Thyroid gland (tissue), 4 donors: ENCODE measurements around the gene ZNF563.

Experiments
- POLR2A ChIP-seq, 2 donors: fragments of 450-650 bp; IDR thresholded peaks; one replicate each; pipeline ENCODE4 v1.6.1; 2017; ENCODE audit warnings: antibody characterized with exemption in 2 of 2, mild to moderate bottlenecking in 2 of 2, moderate library complexity in 1 of 2
- TF ChIP-seq, protein P1 (sequence below), 6 experiments: fragments of 200-600 bp in 3 of 6; fragments of 450-650 bp in 3 of 6; sonication (generic) in 3 of 6; IDR thresholded peaks; one replicate each; pipeline ENCODE4 v1.5.1; 2016 to 2019; ENCODE audit warnings: antibody characterized with exemption in 6 of 6, mild to moderate bottlenecking in 2 of 6, inconsistent platforms in 1 of 6, moderate library complexity in 1 of 6

DNA sequence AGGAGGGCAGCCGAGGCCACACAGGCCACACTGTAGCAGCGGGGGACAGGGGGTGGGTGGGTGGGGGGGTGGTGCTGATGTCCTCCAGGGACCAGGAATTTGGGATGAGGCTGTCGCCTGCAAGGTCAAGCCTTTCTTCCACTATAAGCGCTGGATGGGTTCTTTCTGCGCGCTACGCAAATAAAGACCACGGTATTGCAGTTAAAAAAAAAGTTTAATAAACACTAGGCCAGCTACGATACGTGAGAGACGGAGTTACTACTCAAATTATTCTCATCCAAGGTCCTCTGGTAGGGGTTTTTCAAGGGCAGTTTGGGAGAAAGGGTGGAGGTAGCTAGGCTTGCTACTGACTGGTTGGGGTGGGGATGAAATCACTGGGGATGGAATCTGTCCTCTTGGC is 38.2 kb downstream of the ZNF563 start:
- no peak for TF ChIP-seq POLR2A (IDR thresholded peaks at IDR 0.05)
- TF ChIP-seq, protein P1, sequence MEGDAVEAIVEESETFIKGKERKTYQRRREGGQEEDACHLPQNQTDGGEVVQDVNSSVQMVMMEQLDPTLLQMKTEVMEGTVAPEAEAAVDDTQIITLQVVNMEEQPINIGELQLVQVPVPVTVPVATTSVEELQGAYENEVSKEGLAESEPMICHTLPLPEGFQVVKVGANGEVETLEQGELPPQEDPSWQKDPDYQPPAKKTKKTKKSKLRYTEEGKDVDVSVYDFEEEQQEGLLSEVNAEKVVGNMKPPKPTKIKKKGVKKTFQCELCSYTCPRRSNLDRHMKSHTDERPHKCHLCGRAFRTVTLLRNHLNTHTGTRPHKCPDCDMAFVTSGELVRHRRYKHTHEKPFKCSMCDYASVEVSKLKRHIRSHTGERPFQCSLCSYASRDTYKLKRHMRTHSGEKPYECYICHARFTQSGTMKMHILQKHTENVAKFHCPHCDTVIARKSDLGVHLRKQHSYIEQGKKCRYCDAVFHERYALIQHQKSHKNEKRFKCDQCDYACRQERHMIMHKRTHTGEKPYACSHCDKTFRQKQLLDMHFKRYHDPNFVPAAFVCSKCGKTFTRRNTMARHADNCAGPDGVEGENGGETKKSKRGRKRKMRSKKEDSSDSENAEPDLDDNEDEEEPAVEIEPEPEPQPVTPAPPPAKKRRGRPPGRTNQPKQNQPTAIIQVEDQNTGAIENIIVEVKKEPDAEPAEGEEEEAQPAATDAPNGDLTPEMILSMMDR (IDR thresholded peaks at IDR 0.05) = no peak
